B cell (primary cell): Measurements from ENCODE around the gene USP53. TPM values are rescaled to one million over a fixed set of nuclear protein-coding genes. Genes with fewer than 3 reads are reported as not detected.

Source experiments
- ATAC-seq: fragments of 200-7000 bp; cut with Tn5 transposase; one replicate; pipeline ENCODE4 v1.10.0; 2021; ENCODE audit warnings: low read depth, mild to moderate bottlenecking, moderate number of reproducible peaks, moderate library complexity
- CTCF ChIA-PET: fragments of 350-600 bp; sonication (Branson Sonifier 250); formaldehyde crosslinking; loops from one replicate; lab custom pipeline; 2021; ENCODE audit warnings: antibody characterized with exemption, inconsistent platforms; lab: Charles Lee
- POLR2A ChIA-PET: fragments of 350-600 bp; sonication (Branson Sonifier 250); formaldehyde crosslinking; loops from one replicate; lab custom pipeline; 2021; ENCODE audit warnings: antibody characterized with exemption; lab: Charles Lee
- DNase-seq: peaks from one replicate; pipeline ENCODE4 v3.0.0; 2013
- H2AFZ ChIP-seq: 2 replicates; pipeline ENCODE4 v1.6.1; 2012; ENCODE audit warnings: mild to moderate bottlenecking, low read depth, low read length; ENCODE audit not compliant: insufficient read depth, poor library complexity, severe bottlenecking
- H3K27ac ChIP-seq, 2 donors: 1 replicate in 1 of 2; 2 replicates in 1 of 2; pipeline ENCODE4 v1.5.1; 2012 to 2013; ENCODE audit warnings: low read length in 2 of 2, mild to moderate bottlenecking in 2 of 2, moderate library complexity in 1 of 2
- H3K27me3 ChIP-seq, 4 experiments: fragments of 200-600 bp in 1 of 4; sonication (generic) in 1 of 4; replicated peaks in 1 of 4; 1 replicate in 2 of 4; 2 replicates in 2 of 4; pipeline versions ENCODE4 v1.6.1 to v1.7.0; 2013 to 2016; ENCODE audit warnings: low read length in 3 of 4, mild to moderate bottlenecking in 2 of 4, mixed read lengths in 1 of 4, moderate library complexity in 1 of 4; ENCODE audit not compliant: insufficient read depth in 4 of 4, control insufficient read depth in 3 of 4; ENCODE audit errors: control extremely low read depth in 1 of 4
- H3K36me3 ChIP-seq, 2 experiments: replicated peaks in 1 of 2; 1 replicate in 1 of 2; 2 replicates in 1 of 2; pipeline versions ENCODE4 v1.6.1 to v1.7.1; 2013; ENCODE audit warnings: low read length in 1 of 2; ENCODE audit not compliant: insufficient read depth in 2 of 2, control insufficient read depth in 1 of 2; ENCODE audit errors: control extremely low read depth in 1 of 2, extremely low read depth in 1 of 2
- H3K4me1 ChIP-seq, 2 donors: fragments of 200-600 bp in 1 of 2; sonication (generic) in 1 of 2; 1 replicate in 1 of 2; 2 replicates in 1 of 2; pipeline versions ENCODE4 v1.5.1 to v1.6.1; 2013 to 2017; ENCODE audit warnings: low read length in 2 of 2; ENCODE audit not compliant: control insufficient read depth in 2 of 2, insufficient read depth in 2 of 2
- H3K4me2 ChIP-seq: replicated peaks from 2 replicates; pipeline ENCODE3; 2012; ENCODE audit warnings: mild to moderate bottlenecking, low read depth, low read length; ENCODE audit not compliant: poor library complexity, severe bottlenecking
- H3K4me3 ChIP-seq, 5 experiments: fragments of 200-600 bp in 1 of 5; sonication (generic) in 1 of 5; 1 replicate in 3 of 5; 2 replicates in 2 of 5; pipeline versions ENCODE4 v1.5.1 to v1.7.0; 2011 to 2016; ENCODE audit warnings: low read length in 4 of 5, mild to moderate bottlenecking in 4 of 5, low read depth in 2 of 5, control low read depth in 1 of 5, moderate library complexity in 1 of 5; ENCODE audit not compliant: insufficient read depth in 1 of 5; ENCODE audit errors: control extremely low read depth in 1 of 5, extremely low read depth in 1 of 5
- H3K79me2 ChIP-seq: fragments of 200-600 bp; sonication (generic); one replicate; pipeline ENCODE4 v1.6.0; 2016; ENCODE audit warnings: low read length; ENCODE audit not compliant: control insufficient read depth, insufficient read depth
- H3K9ac ChIP-seq: fragments of 200-600 bp; sonication (generic); 2 replicates; pipeline ENCODE4 v1.6.1; 2017; ENCODE audit warnings: mild to moderate bottlenecking, low read length, moderate library complexity
- H3K9me3 ChIP-seq, 3 donors: one replicate each; pipeline versions ENCODE4 v1.6.1 to v1.7.1; 2013; ENCODE audit warnings: low read length in 2 of 3; ENCODE audit not compliant: control insufficient read depth in 2 of 3, insufficient read depth in 1 of 3; ENCODE audit errors: control extremely low read depth in 1 of 3
- H4K20me1 ChIP-seq: 2 replicates; pipeline ENCODE4 v1.6.0; 2012; ENCODE audit warnings: mild to moderate bottlenecking, low read length; ENCODE audit not compliant: insufficient read depth, control insufficient read depth, poor library complexity, severe bottlenecking
- H3K27ac Mint-ChIP-seq: one replicate; pipeline ENCODE4 v1.8.0; 2021; ENCODE audit warnings: mixed read lengths
- H3K27me3 Mint-ChIP-seq: one replicate; pipeline ENCODE4 v1.8.0; 2021; ENCODE audit warnings: mixed read lengths
- H3K4me1 Mint-ChIP-seq: one replicate; pipeline ENCODE4 v1.8.0; 2021; ENCODE audit warnings: mixed read lengths
- H3K4me3 Mint-ChIP-seq: one replicate; pipeline ENCODE4 v1.8.0; 2021; ENCODE audit warnings: mixed read lengths
- H3K9me3 Mint-ChIP-seq: one replicate; pipeline ENCODE4 v1.8.0; 2022; ENCODE audit warnings: mixed read lengths; ENCODE audit not compliant: insufficient read depth
- EZH2 ChIP-seq: IDR thresholded peaks from 2 replicates; pipeline ENCODE4 v1.6.1; 2012; ENCODE audit warnings: borderline replicate concordance, low read depth, mild to moderate bottlenecking, moderate library complexity, low read length; ENCODE audit not compliant: insufficient read depth, poor library complexity, severe bottlenecking
- WGBS: methylation state at CpG from one replicate; pipeline ENCODE4 v1.1.5; 2013; ENCODE audit warnings: missing lambda C conversion rate; ENCODE audit not compliant: insufficient coverage; 5-methylcytosine and 5-hydroxymethylcytosine counted together
- intact Hi-C: fragments of 100-400 bp; cut with micrococcal nuclease; formaldehyde crosslinking; loops from one replicate; pipeline ENCODE4 v1.10.0; 2022
- polyA plus RNA-seq: library from polyadenylated mRNA; depleted of rRNA; stranded (reverse); fragments of >200 nt; gene quantifications from 2 replicates; pipeline ENCODE4 v1.2.3, GENCODE V29; 2012
- total RNA-seq, 2 donors: library from RNA; stranded (reverse); fragments of 120-200 nt in 1 of 2; gene quantifications; 1 replicate in 1 of 2; 2 replicates in 1 of 2; pipeline versions ENCODE4 v1.2.3 to v1.2.4, GENCODE V29; 2013 to 2022
- TF ChIP-seq, protein P1 (sequence below): fragments of 200-600 bp; IDR thresholded peaks from one replicate; pipeline ENCODE4 v1.8.0; 2022; ENCODE audit warnings: antibody characterized with exemption, mild to moderate bottlenecking

Gene USP53
- total and polyA plus RNA-seq, 2 donors (not counting 1 experiment from before 2014, with no cell fraction given) = 12.9 to 45.0 TPM

DNA sequence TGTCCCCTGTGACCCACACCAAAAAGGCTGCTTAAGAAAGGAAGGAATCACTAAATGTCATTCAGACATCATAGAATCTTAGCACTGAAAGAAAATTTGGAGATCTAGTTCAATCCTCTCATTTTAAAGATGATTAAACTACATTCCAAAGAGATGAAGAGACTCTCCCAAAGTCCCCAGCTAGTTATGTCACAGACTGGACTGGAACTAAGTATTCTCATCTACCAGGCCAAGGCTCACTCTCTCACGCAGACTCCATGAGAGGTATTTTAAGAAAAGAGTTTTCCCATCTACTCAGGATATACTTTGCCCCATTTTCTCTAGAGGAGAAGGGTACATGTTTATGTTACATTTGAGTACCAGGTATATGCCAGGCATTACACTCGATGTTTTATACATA lies 102.5 kb downstream of the USP53 start:
- H3K9me3 Mint-ChIP-seq = no peaks in the 10 kb centered on the region
- no peak overlapping the region for H3K27ac Mint-ChIP-seq
- Histone ChIP-seq H3K79me2 (no peaks in the 10 kb centered on the region), H3K9ac (no peak overlapping the region), H3K4me2 (no peak overlapping the region), H3K27me3 (peaks cover 0 to 6% (median 0%) of the 10 kb centered on the region in 4 experiments), H3K4me3 (no peak overlapping the region), H4K20me1 (no peaks in the 10 kb centered on the region), H3K36me3 (no peaks in the 10 kb centered on the region), H3K27ac (no peak overlapping the region), H2AFZ (no peak overlapping the region), H3K4me1 (no peaks in the 10 kb centered on the region), H3K9me3 (no peaks in the 10 kb centered on the region)
- POLR2A ChIA-PET = no interaction called here
- intact Hi-C loops = no loop called here
- H3K4me1 Mint-ChIP-seq = no peaks in the 10 kb centered on the region
- peaks cover 15% of the 10 kb centered on the region for H3K27me3 Mint-ChIP-seq
- TF ChIP-seq EZH2 = no peak
- TF ChIP-seq, protein P1, sequence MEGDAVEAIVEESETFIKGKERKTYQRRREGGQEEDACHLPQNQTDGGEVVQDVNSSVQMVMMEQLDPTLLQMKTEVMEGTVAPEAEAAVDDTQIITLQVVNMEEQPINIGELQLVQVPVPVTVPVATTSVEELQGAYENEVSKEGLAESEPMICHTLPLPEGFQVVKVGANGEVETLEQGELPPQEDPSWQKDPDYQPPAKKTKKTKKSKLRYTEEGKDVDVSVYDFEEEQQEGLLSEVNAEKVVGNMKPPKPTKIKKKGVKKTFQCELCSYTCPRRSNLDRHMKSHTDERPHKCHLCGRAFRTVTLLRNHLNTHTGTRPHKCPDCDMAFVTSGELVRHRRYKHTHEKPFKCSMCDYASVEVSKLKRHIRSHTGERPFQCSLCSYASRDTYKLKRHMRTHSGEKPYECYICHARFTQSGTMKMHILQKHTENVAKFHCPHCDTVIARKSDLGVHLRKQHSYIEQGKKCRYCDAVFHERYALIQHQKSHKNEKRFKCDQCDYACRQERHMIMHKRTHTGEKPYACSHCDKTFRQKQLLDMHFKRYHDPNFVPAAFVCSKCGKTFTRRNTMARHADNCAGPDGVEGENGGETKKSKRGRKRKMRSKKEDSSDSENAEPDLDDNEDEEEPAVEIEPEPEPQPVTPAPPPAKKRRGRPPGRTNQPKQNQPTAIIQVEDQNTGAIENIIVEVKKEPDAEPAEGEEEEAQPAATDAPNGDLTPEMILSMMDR = no peak
- whole genome bisulfite sequencing = no CpG with 5 or more reads among the region's 2 CpGs
- ATAC-seq (no peak), DNase-seq (no peak)
- H3K4me3 Mint-ChIP-seq = no peak overlapping the region
- CTCF ChIA-PET = interaction anchor here (0.7 to 1.6 kb wide), 7 partner anchors 8 to 742 kb away, joined by 3 to 5 read pairs (median 4); no protein-coding TSS in a partner anchor

DNA sequence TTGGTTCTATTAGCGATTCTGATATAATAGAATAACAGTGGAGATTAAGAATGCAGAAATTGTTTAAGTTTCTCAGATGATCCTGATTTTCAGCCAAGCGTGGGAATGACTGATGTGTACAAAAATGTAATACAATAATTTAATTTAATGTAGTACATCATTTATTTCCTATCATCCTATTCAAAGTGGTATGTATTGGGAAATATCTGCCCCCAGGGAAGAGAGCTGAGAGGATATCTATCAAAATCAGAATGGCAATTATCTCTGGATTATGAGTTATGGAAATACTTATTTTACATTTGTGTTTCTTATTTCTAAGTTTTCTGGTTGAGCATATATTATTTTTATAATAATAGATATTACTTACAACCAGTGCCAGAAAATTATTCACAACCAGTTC lies 105.5 kb downstream of the USP53 start:
- no peak for TF ChIP-seq EZH2
- TF ChIP-seq, protein P1 = no peak
- Histone ChIP-seq H4K20me1 (no peaks in the 10 kb centered on the region), H3K9ac (no peak overlapping the region), H3K9me3 (no peaks in the 10 kb centered on the region), H2AFZ (no peak overlapping the region), H3K27me3 (peaks cover 0 to 10% (median 0%) of the 10 kb centered on the region in 4 experiments), H3K36me3 (no peaks in the 10 kb centered on the region), H3K4me3 (no peak overlapping the region), H3K4me1 (no peaks in the 10 kb centered on the region), H3K27ac (no peak overlapping the region), H3K4me2 (no peak overlapping the region), H3K79me2 (no peaks in the 10 kb centered on the region)
- ChIA-PET CTCF (no interaction called here), POLR2A (no interaction called here)
- no peak for DNase-seq
- WGBS = no CpG with 5 or more reads among the region's 2 CpGs
- Mint-ChIP-seq H3K4me1 (no peaks in the 10 kb centered on the region), H3K9me3 (no peaks in the 10 kb centered on the region), H3K27me3 (peaks cover 19% of the 10 kb centered on the region), H3K4me3 (no peak overlapping the region), H3K27ac (no peak overlapping the region)
- no peak for ATAC-seq
- intact Hi-C loops = no loop called here
